ENCODE results near the gene ACMSD. TPM values are rescaled to one million over a fixed set of nuclear protein-coding genes. Genes with fewer than 3 reads are reported as not detected.

ACMSD gene
- total RNA-seq, 2 experiments from 2014 or later: not detected

DNA sequence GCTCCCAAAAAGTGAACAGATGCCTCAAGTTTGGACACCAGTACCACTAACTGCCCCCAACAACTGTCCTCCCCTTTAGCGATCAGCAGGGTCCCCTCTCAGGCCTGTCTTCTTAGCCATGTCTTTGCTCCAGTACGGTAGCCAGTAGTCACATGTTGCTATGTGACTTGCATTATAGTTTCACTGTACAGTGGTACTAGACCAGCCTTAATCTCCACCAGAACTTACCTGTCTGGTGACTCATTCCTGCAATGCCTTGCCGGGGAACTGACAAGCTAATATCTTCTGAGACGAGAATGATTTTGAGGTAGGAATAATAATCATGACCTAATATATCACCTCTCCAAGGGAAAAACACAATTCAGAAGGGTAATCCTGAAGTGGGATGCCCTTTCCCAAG, 23.7 kb downstream of the ACMSD start:
- H3K36me3 Mint-ChIP-seq (ENCODE audit: low read depth): no peaks in the 10 kb centered on the region
- peaks cover 2% of the 10 kb centered on the region for H3K27me3 Mint-ChIP-seq
- DNase-seq: no peak
- CTCF ChIA-PET: no interaction called here
- no peaks in the 10 kb centered on the region for H3K4me1 Mint-ChIP-seq
- POLR2A ChIA-PET: no interaction called here
- H3K4me3 Mint-ChIP-seq: no peak overlapping the region
- H3K27ac Mint-ChIP-seq: no peak overlapping the region
- H3K9me3 Mint-ChIP-seq: no peaks in the 10 kb centered on the region

GRCh38 chr2:134862674-134863073, 24.3 kb downstream of the ACMSD start:
- Mint-ChIP-seq H3K4me1 (no peaks in the 10 kb centered on the region), H3K27ac (no peak overlapping the region), H3K27me3 (peaks cover 2% of the 10 kb centered on the region), H3K4me3 (no peak overlapping the region), H3K36me3 (ENCODE audit: low read depth) (no peaks in the 10 kb centered on the region), H3K9me3 (no peaks in the 10 kb centered on the region)
- ChIA-PET CTCF (no interaction called here), POLR2A (no interaction called here)
- DNase-seq: no peak

DNA sequence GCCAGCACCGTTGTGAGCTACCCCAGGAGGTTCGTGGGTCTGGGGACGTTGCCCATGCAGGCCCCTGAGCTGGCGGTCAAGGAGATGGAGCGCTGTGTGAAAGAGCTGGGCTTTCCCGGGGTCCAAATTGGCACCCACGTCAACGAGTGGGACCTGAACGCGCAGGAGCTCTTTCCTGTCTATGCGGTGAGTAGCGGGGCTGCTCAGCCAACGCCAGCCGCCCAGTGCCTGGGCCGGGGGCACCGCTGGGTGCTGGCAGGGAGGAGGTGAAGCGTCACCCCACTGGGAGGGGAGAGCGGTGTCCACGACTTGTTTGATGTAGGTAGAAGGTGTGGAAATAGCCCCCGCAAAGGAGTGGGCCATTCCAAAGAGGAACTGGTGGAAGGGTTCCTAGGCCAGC, 25.0 kb downstream of the ACMSD start:
- no peaks in the 10 kb centered on the region for H3K27me3 Mint-ChIP-seq
- no peak overlapping the region for H3K4me3 Mint-ChIP-seq
- H3K9me3 Mint-ChIP-seq: no peaks in the 10 kb centered on the region
- DNase-seq: no peak
- ChIA-PET CTCF (no interaction called here), POLR2A (no interaction called here)
- H3K4me1 Mint-ChIP-seq: no peaks in the 10 kb centered on the region
- no peak overlapping the region for H3K27ac Mint-ChIP-seq
- no peaks in the 10 kb centered on the region for H3K36me3 Mint-ChIP-seq (ENCODE audit: low read depth)

DNA sequence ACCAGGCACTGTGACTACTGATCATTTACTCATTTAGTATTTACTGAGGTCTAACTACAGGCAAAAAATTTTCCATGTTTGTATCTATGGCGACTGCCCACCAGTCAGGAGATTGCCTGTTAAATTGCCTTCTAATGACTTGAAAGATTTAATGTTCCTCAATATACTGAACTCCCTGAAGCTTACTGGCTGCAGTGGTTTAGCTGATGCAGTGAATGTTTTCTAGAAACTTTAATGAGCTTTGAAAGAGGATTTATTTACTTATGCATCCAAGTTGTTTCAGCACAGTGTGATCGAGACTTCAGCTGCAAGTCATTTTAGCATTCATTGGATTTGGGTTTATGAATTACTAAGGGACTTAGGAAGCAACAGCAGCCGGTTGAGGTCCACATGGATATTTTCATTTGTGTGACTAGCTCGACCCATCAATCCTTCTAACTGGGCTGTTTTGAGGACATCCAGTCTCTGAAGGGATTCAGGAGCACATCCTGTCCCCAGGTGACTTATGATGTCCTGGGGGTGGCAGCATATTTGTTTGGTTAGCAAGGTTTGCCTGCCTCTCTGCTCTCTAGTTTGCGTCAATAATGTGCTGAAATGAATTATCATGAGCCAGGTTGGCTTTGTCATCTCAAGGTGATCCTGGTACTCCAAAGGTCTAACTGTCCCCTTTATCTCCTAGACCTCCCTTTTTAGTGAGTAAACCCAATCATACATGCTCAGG, 26.8 kb downstream of the ACMSD start:
- ChIA-PET POLR2A (no interaction called here), CTCF (no interaction called here)
- H3K27ac Mint-ChIP-seq: no peak overlapping the region
- H3K36me3 Mint-ChIP-seq (ENCODE audit: low read depth): no peaks in the 10 kb centered on the region
- H3K9me3 Mint-ChIP-seq: no peaks in the 10 kb centered on the region
- H3K4me3 Mint-ChIP-seq: no peak overlapping the region
- H3K4me1 Mint-ChIP-seq: no peaks in the 10 kb centered on the region
- no peaks in the 10 kb centered on the region for H3K27me3 Mint-ChIP-seq
- no peak for DNase-seq

DNA sequence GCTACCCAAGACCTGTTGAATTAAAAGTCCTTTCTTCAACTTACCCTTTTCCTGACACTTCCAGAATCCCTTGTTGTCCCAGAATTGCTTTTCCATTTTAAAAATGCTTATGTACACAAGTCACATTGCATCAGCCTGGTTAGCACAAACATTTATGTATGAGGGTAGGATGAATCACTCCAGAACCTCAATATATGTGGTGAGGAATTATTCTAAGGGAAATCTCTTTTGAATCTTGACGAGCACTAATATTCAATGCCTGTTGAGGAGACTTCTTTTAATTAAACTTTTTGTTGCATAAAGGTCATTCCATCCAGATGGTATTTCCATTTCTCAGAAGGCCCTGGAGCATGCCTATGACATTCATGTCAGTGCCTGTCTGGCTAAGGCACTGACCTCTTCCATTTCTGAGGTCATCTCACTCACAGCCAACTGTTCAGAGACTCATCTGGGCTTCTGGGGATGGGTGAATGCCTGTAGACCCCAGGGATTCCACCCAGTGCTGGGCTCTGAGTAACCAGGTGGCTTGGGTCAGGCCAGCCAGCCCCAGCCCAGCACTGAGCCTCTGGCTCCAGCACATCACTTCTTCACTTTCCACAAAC, 28.2 kb downstream of the ACMSD start:
- H3K4me3 Mint-ChIP-seq: no peak overlapping the region
- no peaks in the 10 kb centered on the region for H3K27me3 Mint-ChIP-seq
- H3K36me3 Mint-ChIP-seq (ENCODE audit: low read depth): no peaks in the 10 kb centered on the region
- no peak for DNase-seq
- no peaks in the 10 kb centered on the region for H3K9me3 Mint-ChIP-seq
- no peaks in the 10 kb centered on the region for H3K4me1 Mint-ChIP-seq
- ChIA-PET CTCF (no interaction called here), POLR2A (no interaction called here)
- H3K27ac Mint-ChIP-seq: no peak overlapping the region

DNA sequence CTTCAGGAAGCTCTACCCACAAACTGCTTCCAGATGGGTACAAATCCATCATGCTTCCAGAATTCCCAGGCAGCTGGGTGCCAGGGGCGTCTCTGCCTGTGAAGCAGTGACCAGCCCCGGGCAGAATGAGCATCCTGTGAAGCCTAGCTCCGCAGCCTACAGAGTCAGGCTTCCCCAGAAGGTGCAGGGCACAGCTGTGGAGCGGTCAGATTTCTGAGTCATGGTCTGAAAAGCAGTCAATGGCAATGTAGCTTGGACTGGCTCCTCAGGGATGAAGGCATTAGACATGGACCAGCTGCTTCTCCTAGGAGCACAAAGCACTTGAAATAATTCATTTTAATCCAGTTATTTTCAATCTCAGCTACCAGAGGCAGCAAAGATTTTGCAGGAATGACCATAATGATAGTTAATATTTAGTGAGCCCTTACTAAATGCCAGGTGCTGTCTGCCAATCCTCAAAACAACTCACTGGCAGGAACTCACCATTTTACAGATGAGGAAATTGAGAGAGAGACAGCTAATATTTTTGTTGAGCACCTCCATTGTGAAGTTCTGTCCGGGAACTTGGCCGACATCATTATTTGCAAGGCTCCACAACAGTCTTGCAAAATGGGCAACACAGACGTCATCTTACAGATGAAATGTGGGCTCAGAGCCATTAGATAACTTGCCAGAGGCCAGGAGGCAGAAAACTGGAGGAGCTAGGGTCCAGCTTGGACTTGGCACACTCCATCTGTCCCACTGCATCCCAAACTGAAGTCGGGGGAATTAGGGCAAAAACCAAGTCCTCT, 31.7 kb downstream of the ACMSD start:
- Mint-ChIP-seq H3K27ac (no peak overlapping the region), H3K9me3 (peaks cover 2% of the 10 kb centered on the region), H3K27me3 (no peaks in the 10 kb centered on the region), H3K36me3 (ENCODE audit: low read depth) (no peaks in the 10 kb centered on the region), H3K4me1 (no peaks in the 10 kb centered on the region), H3K4me3 (no peak overlapping the region)
- no peak for DNase-seq
- ChIA-PET CTCF (interaction anchor here (1.6 kb wide), 1 partner anchor 21 kb away, joined by 3 read pairs; no protein-coding TSS in a partner anchor), POLR2A (no interaction called here)

DNA sequence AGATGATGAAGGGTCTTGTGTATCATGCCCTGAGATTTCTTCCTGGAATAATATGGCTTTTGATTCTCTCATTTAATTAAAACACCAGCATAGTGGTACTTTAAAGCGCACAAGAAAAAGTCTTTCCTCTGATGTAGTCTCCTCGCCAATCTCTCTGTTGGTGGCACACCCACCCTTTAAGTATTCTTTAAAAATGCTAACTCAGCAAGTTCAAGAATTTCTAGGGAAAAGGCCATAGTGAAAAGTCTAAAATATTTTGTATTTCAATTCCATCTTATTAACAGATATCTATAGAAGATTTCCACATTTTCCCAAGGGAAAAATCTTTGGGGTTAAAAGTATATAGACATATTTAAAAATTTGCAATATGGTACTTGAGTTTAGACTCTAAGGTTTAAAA, 34.7 kb downstream of the ACMSD start:
- Mint-ChIP-seq H3K36me3 (ENCODE audit: low read depth) (no peaks in the 10 kb centered on the region), H3K27me3 (no peaks in the 10 kb centered on the region), H3K27ac (no peak overlapping the region), H3K4me3 (no peak overlapping the region), H3K4me1 (no peaks in the 10 kb centered on the region), H3K9me3 (peaks cover 2% of the 10 kb centered on the region)
- POLR2A ChIA-PET: no interaction called here
- no peak for DNase-seq
- CTCF ChIA-PET: no interaction called here

DNA sequence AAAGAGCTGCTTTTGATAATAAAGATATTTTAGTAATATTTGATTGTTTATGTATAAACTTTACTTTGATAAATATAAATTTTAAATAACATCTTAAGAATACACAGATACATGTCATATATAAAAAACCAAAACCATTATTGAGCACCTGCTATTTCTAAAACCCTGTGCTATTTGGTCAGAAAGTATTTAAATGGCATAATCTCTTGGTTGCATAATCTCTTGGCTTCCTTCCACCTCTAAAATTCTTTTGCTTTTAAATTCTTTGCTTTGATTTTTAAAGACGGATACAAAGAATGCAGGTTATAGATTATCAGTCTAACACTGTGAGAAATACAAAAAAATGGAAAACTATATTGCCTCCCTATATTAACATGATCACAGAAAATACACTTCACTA, 36.9 kb downstream of the ACMSD start:
- Mint-ChIP-seq H3K4me3 (no peak overlapping the region), H3K4me1 (no peaks in the 10 kb centered on the region), H3K27ac (no peak overlapping the region), H3K9me3 (peaks cover 4% of the 10 kb centered on the region), H3K36me3 (ENCODE audit: low read depth) (no peaks in the 10 kb centered on the region), H3K27me3 (no peaks in the 10 kb centered on the region)
- no peak for DNase-seq
- POLR2A ChIA-PET: no interaction called here
- CTCF ChIA-PET: no interaction called here

DNA sequence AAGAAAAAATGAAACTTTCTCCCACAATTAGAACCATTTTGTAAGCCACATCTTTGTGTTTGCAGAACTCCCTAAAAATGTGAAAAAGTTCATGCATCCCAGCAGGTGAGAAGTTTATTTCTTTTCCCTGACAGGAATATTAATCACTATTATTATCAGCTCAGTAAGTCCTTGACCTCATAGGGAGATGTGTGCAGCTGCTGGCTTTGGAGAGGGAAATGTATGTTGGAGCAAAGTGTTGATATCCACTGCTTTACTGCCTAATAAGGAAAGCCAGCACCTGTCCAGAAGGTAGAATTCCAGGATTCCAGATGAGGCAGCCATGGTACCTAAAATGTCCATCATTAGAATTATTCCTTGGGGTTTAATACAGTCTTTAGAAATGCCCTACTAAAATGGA, 44.4 kb downstream of the ACMSD start:
- ChIA-PET CTCF (interaction anchor here (0.6 kb wide), 1 partner anchor 116 kb away, joined by 5 read pairs; no protein-coding TSS in a partner anchor), POLR2A (no interaction called here)
- H3K9me3 Mint-ChIP-seq: peaks cover 2% of the 10 kb centered on the region
- H3K4me1 Mint-ChIP-seq: no peaks in the 10 kb centered on the region
- no peak overlapping the region for H3K4me3 Mint-ChIP-seq
- no peak for DNase-seq
- H3K27ac Mint-ChIP-seq: no peak overlapping the region
- H3K27me3 Mint-ChIP-seq: no peaks in the 10 kb centered on the region
- no peaks in the 10 kb centered on the region for H3K36me3 Mint-ChIP-seq (ENCODE audit: low read depth)

GRCh38 chr2:134883552-134884293, 45.3 kb downstream of the ACMSD start:
- ChIA-PET POLR2A (no interaction called here), CTCF (interaction anchor here (0.6 kb wide), 1 partner anchor 117 kb away, joined by 5 read pairs; no protein-coding TSS in a partner anchor)
- DNase-seq: no peak
- Mint-ChIP-seq H3K4me1 (no peaks in the 10 kb centered on the region), H3K27me3 (no peaks in the 10 kb centered on the region), H3K36me3 (ENCODE audit: low read depth) (no peaks in the 10 kb centered on the region), H3K27ac (no peak overlapping the region), H3K4me3 (no peak overlapping the region), H3K9me3 (no peaks in the 10 kb centered on the region)

DNA sequence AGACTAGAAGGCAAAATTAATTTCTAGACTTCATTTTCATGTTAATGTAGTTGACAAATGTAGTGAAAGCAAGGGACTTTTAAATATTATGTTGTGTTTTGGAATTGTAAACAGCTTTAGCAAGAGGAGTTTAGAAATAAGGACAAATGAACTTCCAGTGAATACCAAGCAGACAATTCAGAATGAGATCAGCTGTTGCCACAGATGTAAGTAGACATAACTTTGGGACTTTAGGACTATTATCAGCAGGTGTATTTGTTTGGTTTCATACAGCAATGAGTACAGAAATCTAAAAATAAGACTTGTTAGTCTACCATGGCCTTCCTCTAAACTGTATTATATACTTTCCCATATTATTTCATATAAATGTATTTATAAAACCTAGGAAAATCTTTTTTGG, 46.0 kb downstream of the ACMSD start:
- Mint-ChIP-seq H3K4me3 (no peak overlapping the region), H3K9me3 (no peaks in the 10 kb centered on the region), H3K27me3 (no peaks in the 10 kb centered on the region), H3K27ac (no peak overlapping the region), H3K36me3 (ENCODE audit: low read depth) (no peaks in the 10 kb centered on the region), H3K4me1 (no peaks in the 10 kb centered on the region)
- ChIA-PET CTCF (interaction anchor here (0.6 kb wide), 1 partner anchor 808 kb away, joined by 3 read pairs; no protein-coding TSS in a partner anchor), POLR2A (no interaction called here)
- DNase-seq: no peak

- Mint-ChIP-seq H3K4me1 (no peaks in the 10 kb centered on the region), H3K4me3 (no peak overlapping the region), H3K9me3 (no peaks in the 10 kb centered on the region), H3K27ac (no peak overlapping the region), H3K36me3 (ENCODE audit: low read depth) (no peaks in the 10 kb centered on the region), H3K27me3 (peaks cover 14% of the 10 kb centered on the region)
- no peak for DNase-seq
- POLR2A ChIA-PET: no interaction called here
- CTCF ChIA-PET: interaction anchor here (1.4 kb wide), 1 partner anchor 23 kb away, joined by 3 read pairs; no protein-coding TSS in a partner anchor
Observed at GRCh38 chr2:134892282-134893035, 54.0 kb downstream of the ACMSD start.
